HG02938 (cell line): ENCODE results near the gene VAMP2.

Source experiments
- ATAC-seq: cut with Tn5 transposase; IDR thresholded peaks from one replicate; pipeline ENCODE4 v1.9.1; 2021; ENCODE audit warnings: mild to moderate bottlenecking, moderate library complexity; ENCODE audit not compliant: unreplicated experiment

The VAMP2 gene

GRCh38 chr17:8155996-8156245 is 6.8 kb downstream of the VAMP2 start:
- ATAC-seq = no peak

GRCh38 chr17:8155231-8155995 is 7.3 kb downstream of the VAMP2 start:
- ATAC-seq = no peak

- no peak for ATAC-seq
Measured at GRCh38 chr17:8154608-8155155, 8.1 kb downstream of the VAMP2 start.

GRCh38 chr17:8153957-8154607 is 8.7 kb downstream of the VAMP2 start:
- ATAC-seq = no peak

- ATAC-seq = no peak
Measured at GRCh38 chr17:8153525-8153956, 9.2 kb downstream of the VAMP2 start.

GRCh38 chr17:8153031-8153451 is 9.7 kb downstream of the VAMP2 start:
- ATAC-seq = no peak

- ATAC-seq = no peak
Measured at GRCh38 chr17:8152112-8152775, 10.5 kb downstream of the VAMP2 start, which contains the start of gene PER1. Gene PER1, minus strand, starts transcription at chr17:8152404. Its CDS starts 1,698 bp downstream, at chr17:8150706.

GRCh38 chr17:8151641-8152111 is 11.1 kb downstream of the VAMP2 start:
- no peak for ATAC-seq

- peak; percentile 45 for ATAC-seq
Measured at GRCh38 chr17:8151120-8151640, 11.6 kb downstream of the VAMP2 start.

- ATAC-seq = peak; percentile 4
Measured at GRCh38 chr17:8150194-8151119, 12.3 kb downstream of the VAMP2 start.

GRCh38 chr17:8149419-8150193 is 13.1 kb downstream of the VAMP2 start:
- no peak for ATAC-seq

- no peak for ATAC-seq
Measured at GRCh38 chr17:8148560-8148959, 14.2 kb downstream of the VAMP2 start.

GRCh38 chr17:8147805-8148404 is 14.8 kb downstream of the VAMP2 start:
- no peak for ATAC-seq

GRCh38 chr17:8147141-8147804 is 15.5 kb downstream of the VAMP2 start:
- ATAC-seq = no peak

GRCh38 chr17:8146381-8147140 is 16.2 kb downstream of the VAMP2 start:
- ATAC-seq = no peak

GRCh38 chr17:8145811-8146210 is 16.9 kb downstream of the VAMP2 start:
- no peak for ATAC-seq

- ATAC-seq = no peak
Measured at GRCh38 chr17:8144401-8145231, 18.1 kb downstream of the VAMP2 start.
